H1 (cell line): ENCODE data around the gene CEP126. TPM values are rescaled to one million over a fixed set of nuclear protein-coding genes. Genes with fewer than 3 reads are reported as not detected.
"Not testable (repeated sequence)": the region's sequence is repeated elsewhere in the genome, so short reads cannot be mapped to it uniquely, and the experiment has no call there.

Experiments used
- CTCF ChIA-PET: fragments of 300-600 bp; sonication (Branson Sonifier 250); formaldehyde crosslinking; loops from one replicate; lab custom pipeline; 2021; ENCODE audit not compliant: partially characterized antibody; lab: Charles Lee
- POLR2A ChIA-PET: fragments of 300-600 bp; sonication (Branson Sonifier 250); formaldehyde crosslinking; loops from one replicate; lab custom pipeline; 2021; ENCODE audit warnings: inconsistent platforms; ENCODE audit not compliant: partially characterized antibody; lab: Charles Lee
- DNase-seq, 2 experiments: peaks; one replicate each; pipeline versions ENCODE4 v3.0.0 to v3.0.0-alpha.2; 2010 to 2022; ENCODE audit warnings: low spot score in 2 of 2, low read depth in 1 of 2, mixed read lengths in 1 of 2
- FAIRE-seq: peaks from 2 replicates; lab custom pipeline; 2011; peaks lifted over from hg19 to GRCh38; lab: Jason Lieb, UNC
- H2AFZ ChIP-seq: 2 replicates; pipeline ENCODE4 v1.8.1; 2012; ENCODE audit warnings: low read length, inconsistent platforms
- H2AK5ac ChIP-seq: 2 replicates; pipeline ENCODE4 v1.6.1; 2013; ENCODE audit warnings: low read depth, low read length
- H2BK120ac ChIP-seq: replicated peaks from 2 replicates; pipeline ENCODE3; 2013; ENCODE audit warnings: low read depth, low read length, inconsistent platforms
- H2BK12ac ChIP-seq: 2 replicates; pipeline ENCODE4 v1.6.1; 2013; ENCODE audit warnings: low read depth, low read length
- H2BK15ac ChIP-seq: 2 replicates; pipeline ENCODE4 v1.6.1; 2013; ENCODE audit warnings: low read length
- H2BK20ac ChIP-seq: 2 replicates; pipeline ENCODE4 v1.6.1; 2013; ENCODE audit warnings: low read length
- H2BK5ac ChIP-seq: 2 replicates; pipeline ENCODE4 v1.6.1; 2013; ENCODE audit warnings: low read depth, low read length
- H3K14ac ChIP-seq: 2 replicates; pipeline ENCODE4 v1.6.1; 2013; ENCODE audit warnings: inconsistent platforms; ENCODE audit not compliant: insufficient read length
- H3K18ac ChIP-seq: 2 replicates; pipeline ENCODE4 v1.6.1; 2013; ENCODE audit warnings: low read length; ENCODE audit errors: extremely low read depth
- H3K23ac ChIP-seq: 2 replicates; pipeline ENCODE4 v1.6.1; 2013; ENCODE audit warnings: inconsistent platforms; ENCODE audit not compliant: insufficient read length
- H3K23me2 ChIP-seq: 2 replicates; pipeline ENCODE4 v1.6.1; 2013; ENCODE audit warnings: low read depth, low read length
- H3K27ac ChIP-seq: 2 replicates; pipeline ENCODE4 v1.6.1; 2011; ENCODE audit warnings: low read depth, low read length, inconsistent platforms
- H3K27me3 ChIP-seq, 4 experiments: replicated peaks in 1 of 4; 1 replicate in 1 of 4; 2 replicates in 3 of 4; pipeline versions ENCODE4 v1.6.1 to v1.8.1; 2011 to 2013; ENCODE audit warnings: low read length in 3 of 4, mild to moderate bottlenecking in 3 of 4, inconsistent platforms in 2 of 4, mixed read lengths in 2 of 4, moderate library complexity in 1 of 4; ENCODE audit not compliant: control insufficient read depth in 3 of 4, insufficient read depth in 3 of 4; ENCODE audit errors: extremely low read depth in 1 of 4
- H3K36me3 ChIP-seq, 4 experiments: 2 replicates each; pipeline versions ENCODE4 v1.6.1 to v1.8.1; 2011 to 2013; ENCODE audit warnings: mild to moderate bottlenecking in 4 of 4, low read length in 3 of 4, moderate library complexity in 2 of 4, control low read depth in 1 of 4, inconsistent platforms in 1 of 4; ENCODE audit not compliant: insufficient read depth in 4 of 4, control insufficient read depth in 2 of 4
- H3K4ac ChIP-seq: replicated peaks from 2 replicates; pipeline ENCODE3; 2013; ENCODE audit warnings: low read length, low read depth, mixed read lengths, inconsistent platforms; ENCODE audit not compliant: insufficient read length
- H3K4me1 ChIP-seq, 4 experiments: replicated peaks in 1 of 4; 1 replicate in 1 of 4; 2 replicates in 3 of 4; pipeline versions ENCODE4 v1.6.1 to v1.8.1; 2011 to 2013; ENCODE audit warnings: low read length in 3 of 4, inconsistent platforms in 2 of 4, mixed read lengths in 1 of 4; ENCODE audit not compliant: insufficient read depth in 4 of 4, control insufficient read depth in 3 of 4
- H3K4me2 ChIP-seq, 2 experiments: 2 replicates each; pipeline versions ENCODE4 v1.6.1 to v1.8.1; 2011 to 2013; ENCODE audit warnings: low read depth in 2 of 2, low read length in 2 of 2, control low read depth in 1 of 2, inconsistent platforms in 1 of 2, mild to moderate bottlenecking in 1 of 2; ENCODE audit not compliant: insufficient read depth in 1 of 2
- H3K4me3 ChIP-seq, 4 experiments: fragments of 200-600, 300-600 bp in 1 of 4; sonication (generic), shearing (Covaris generic), sonication (Bioruptor Twin) in 1 of 4; 2 replicates each; pipeline versions ENCODE4 v1.5.1 to v1.8.1; 2011 to 2016; ENCODE audit warnings: low read length in 4 of 4, low read depth in 3 of 4, control low read depth in 2 of 4, inconsistent platforms in 2 of 4, mild to moderate bottlenecking in 2 of 4, mixed read lengths in 1 of 4, moderate library complexity in 1 of 4; ENCODE audit not compliant: insufficient read depth in 2 of 4; ENCODE audit errors: extremely low read depth in 1 of 4
- H3K56ac ChIP-seq: replicated peaks from 2 replicates; pipeline ENCODE3; 2013; ENCODE audit warnings: low read depth, mild to moderate bottlenecking, mixed read lengths, low read length, inconsistent platforms; ENCODE audit not compliant: insufficient read length
- H3K79me1 ChIP-seq: 2 replicates; pipeline ENCODE4 v1.6.1; 2013; ENCODE audit warnings: low read depth, low read length, control low read depth
- H3K79me2 ChIP-seq, 2 experiments: 2 replicates each; pipeline versions ENCODE4 v1.6.1 to v1.8.1; 2012 to 2013; ENCODE audit warnings: low read length in 2 of 2, mild to moderate bottlenecking in 2 of 2, inconsistent platforms in 1 of 2; ENCODE audit not compliant: insufficient read depth in 2 of 2, control insufficient read depth in 1 of 2
- H3K9ac ChIP-seq, 4 experiments: replicated peaks in 1 of 4; 1 replicate in 1 of 4; 2 replicates in 3 of 4; pipeline versions ENCODE4 v1.6.1 to v1.8.1; 2011 to 2013; ENCODE audit warnings: low read depth in 3 of 4, low read length in 3 of 4, control low read depth in 2 of 4, mild to moderate bottlenecking in 2 of 4, moderate library complexity in 2 of 4, inconsistent platforms in 1 of 4; ENCODE audit errors: extremely low read depth in 1 of 4
- H3K9me3 ChIP-seq, 2 experiments: 2 replicates each; pipeline versions ENCODE4 v1.6.1 to v1.8.1; 2012 to 2013; ENCODE audit warnings: mild to moderate bottlenecking in 2 of 2, moderate library complexity in 2 of 2, control low read depth in 1 of 2, inconsistent platforms in 1 of 2, low read depth in 1 of 2, low read length in 1 of 2, mixed read lengths in 1 of 2; ENCODE audit not compliant: insufficient read depth in 2 of 2
- H4K20me1 ChIP-seq, 2 experiments: replicated peaks in 1 of 2; 2 replicates each; pipeline versions ENCODE3 to v1.8.1; 2011 to 2013; ENCODE audit warnings: inconsistent platforms in 2 of 2, low read length in 2 of 2, mild to moderate bottlenecking in 1 of 2; ENCODE audit not compliant: insufficient read depth in 2 of 2, control insufficient read depth in 1 of 2
- H4K5ac ChIP-seq: 2 replicates; pipeline ENCODE4 v1.6.1; 2013; ENCODE audit warnings: low read length, low read depth, mixed read lengths, inconsistent platforms; ENCODE audit not compliant: insufficient read length
- H4K8ac ChIP-seq: 2 replicates; pipeline ENCODE4 v1.8.0; 2013; ENCODE audit warnings: mild to moderate bottlenecking, moderate library complexity, low read length, inconsistent platforms; ENCODE audit not compliant: insufficient read depth; ENCODE audit errors: extremely low read depth
- H4K91ac ChIP-seq: replicated peaks from 2 replicates; pipeline ENCODE3; 2013; ENCODE audit warnings: low read length, mixed read lengths, inconsistent platforms; ENCODE audit not compliant: insufficient read length
- WGBS, 2 experiments: shearing (Covaris generic) in 1 of 2; methylation state at CpG; one replicate each; pipeline versions ENCODE4 v1.1.6 to v1.1.7; 2013 to 2015; ENCODE audit warnings: low lambda C conversion rate in 2 of 2, mixed read lengths in 2 of 2, inconsistent platforms in 1 of 2, low coverage in 1 of 2, missing lambda C conversion rate in 1 of 2; ENCODE audit not compliant: insufficient replicate concordance in 2 of 2, insufficient coverage in 1 of 2, insufficient read length in 1 of 2; ENCODE audit errors: extremely low coverage in 1 of 2, missing lambda C conversion rate in 1 of 2; 5-methylcytosine and 5-hydroxymethylcytosine counted together
- polyA plus RNA-seq, 7 experiments: library from polyadenylated mRNA; depleted of rRNA in 3 of 7; stranded (reverse) in 5 of 7; unstranded in 2 of 7; fragments of >200 nt in 5 of 7; fragments of 200-250 nt in 2 of 7; gene quantifications; 1 replicate in 5 of 7; 2 replicates in 1 of 7; 4 replicates in 1 of 7; pipeline versions ENCODE4 v1.2.1 to v1.2.3, GENCODE V29; 2011 to 2013; ENCODE audit warnings: missing spikeins in 2 of 7, mixed read lengths in 2 of 7
- total RNA-seq: library from RNA; stranded (reverse); fragmentation: NEBNext Ultra II Directional; extraction: Animal tissue kit (Norgen Biotek cat#: 25700); gene quantifications from 2 replicates; pipeline ENCODE4 v1.2.1, GENCODE V29; 2021

CEP126 gene
- total and polyA plus RNA-seq, 2 of the 8 experiments (the other 6 are each of a cell fraction or from before 2014, with no cell fraction given), result 0.76 to 1.9 TPM

DNA sequence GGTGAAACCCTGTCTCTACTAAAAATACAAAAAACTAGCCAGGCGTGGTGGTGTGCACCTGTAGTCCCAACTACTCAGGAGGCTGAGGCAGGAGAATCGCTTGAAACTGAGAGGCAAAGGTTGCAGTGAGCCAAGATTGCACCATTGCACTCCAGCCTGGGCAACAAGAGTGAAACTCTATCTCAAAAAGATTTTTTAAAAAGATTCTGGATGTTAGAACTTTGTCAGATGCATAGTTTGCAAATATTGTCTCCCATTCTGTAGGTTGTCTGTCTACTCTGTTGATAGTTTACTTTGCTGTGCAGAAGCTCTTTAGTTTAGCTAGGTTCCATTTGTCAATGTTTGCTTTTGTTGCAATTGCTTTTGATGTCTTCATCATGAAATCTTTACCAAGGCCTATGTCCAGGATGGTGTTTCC lies 79.3 kb downstream of the CEP126 start:
- H3K4me3 ChIP-seq, H2BK20ac ChIP-seq, H3K9me3 ChIP-seq, H3K56ac ChIP-seq, H3K23me2 ChIP-seq, H3K27me3 ChIP-seq, H3K4me2 ChIP-seq, H4K5ac ChIP-seq, DNase-seq, POLR2A ChIA-PET, H3K4ac ChIP-seq, H3K14ac ChIP-seq, H2AFZ ChIP-seq, H4K91ac ChIP-seq, H3K79me2 ChIP-seq, H3K27ac ChIP-seq, H2BK120ac ChIP-seq, H3K79me1 ChIP-seq, H2AK5ac ChIP-seq, H2BK5ac ChIP-seq, H3K18ac ChIP-seq, H4K8ac ChIP-seq, H2BK12ac ChIP-seq, H3K9ac ChIP-seq, H2BK15ac ChIP-seq, H3K36me3 ChIP-seq, H3K4me1 ChIP-seq, FAIRE-seq, H4K20me1 ChIP-seq, H3K23ac ChIP-seq: not testable (repeated sequence)
- CTCF ChIA-PET, result interaction anchor here (4.4 kb wide), 1 partner anchor 13 kb away, joined by 22 read pairs; no protein-coding TSS in a partner anchor
- WGBS, 2 experiments, result 73% methylated on average over 2 of the region's 2 CpGs; no CpG with 5 or more reads in 1 of the 2 experiments
